ENCODE measurements around the gene CDH13.

CDH13 gene

GRCh38 chr16:82628711-82629110 lies 1.9 kb downstream of the CDH13 start:
- DNase-seq: no peak

- no peak for DNase-seq
These were observed 2.8 kb downstream of the CDH13 start for GRCh38 chr16:82629441-82630027.

GRCh38 chr16:82630219-82630618 lies 3.5 kb downstream of the CDH13 start:
- no peak for DNase-seq

- no peak for DNase-seq
These were observed 3.9 kb downstream of the CDH13 start for GRCh38 chr16:82630688-82631087.

GRCh38 chr16:82631701-82632685 lies 5.2 kb downstream of the CDH13 start:
- DNase-seq: no peak

- DNase-seq: peak; percentile 67
These were observed 7.3 kb downstream of the CDH13 start for GRCh38 chr16:82633964-82634600.

- DNase-seq: no peak
These were observed 8.3 kb downstream of the CDH13 start for GRCh38 chr16:82634955-82635610.

- no peak for DNase-seq
These were observed 9.7 kb downstream of the CDH13 start for GRCh38 chr16:82636485-82636884.

GRCh38 chr16:82636958-82637357 lies 10.2 kb downstream of the CDH13 start:
- DNase-seq: no peak

GRCh38 chr16:82638095-82638798 lies 11.5 kb downstream of the CDH13 start:
- DNase-seq: no peak

- DNase-seq: no peak
These were observed 12.5 kb downstream of the CDH13 start for GRCh38 chr16:82639263-82639662.

GRCh38 chr16:82639666-82640336 lies 13.0 kb downstream of the CDH13 start:
- DNase-seq: no peak

- DNase-seq: no peak
These were observed 14.7 kb downstream of the CDH13 start for GRCh38 chr16:82641336-82641984.

GRCh38 chr16:82643136-82643535 lies 16.4 kb downstream of the CDH13 start:
- no peak for DNase-seq

GRCh38 chr16:82643936-82644630 lies 17.3 kb downstream of the CDH13 start:
- DNase-seq: no peak

GRCh38 chr16:82646504-82646903 lies 19.7 kb downstream of the CDH13 start:
- no peak for DNase-seq

GRCh38 chr16:82649766-82650165 lies 23.0 kb downstream of the CDH13 start:
- DNase-seq: no peak

- no peak for DNase-seq
These were observed 24.0 kb downstream of the CDH13 start for GRCh38 chr16:82650804-82651203.

GRCh38 chr16:82651921-82652601 lies 25.3 kb downstream of the CDH13 start:
- no peak for DNase-seq

- no peak for DNase-seq
These were observed 26.1 kb downstream of the CDH13 start for GRCh38 chr16:82652826-82653225.
